Measurements from ENCODE around the gene PRELID1. TPM values are rescaled to one million over a fixed set of nuclear protein-coding genes. Genes with fewer than 3 reads are reported as not detected.

PRELID1 gene
- total RNA-seq, 2 donors from 2014 or later = 63.3 to 91.8 TPM

GRCh38 chr5:177354711-177355110, 51.1 kb downstream of the PRELID1 start:
- no peaks in the 10 kb centered on the region for H3K9me3 ChIP-seq
- TF ChIP-seq CTCF (IDR thresholded peaks at IDR 0.05) (no peak), POLR2A (IDR thresholded peaks at IDR 0.05) (no peak)
- DNase-seq (no peak), ATAC-seq (no peak)
- H3K4me3 ChIP-seq = no peak overlapping the region
- H3K27me3 ChIP-seq = no peaks in the 10 kb centered on the region
- WGBS, 2 donors = 65 to 86% methylated on average over 3 of the region's 3 CpGs
- peaks cover 17% of the 10 kb centered on the region for H3K4me1 ChIP-seq
- H3K27ac ChIP-seq = no peak overlapping the region
- intact Hi-C loops (cut with DNase I) = loop anchor here (5.0 kb wide), 1 partner anchor 32 kb away; no protein-coding TSS in a partner anchor
- H3K36me3 ChIP-seq (replicated peaks in 1 of 2; ENCODE audit: insufficient read depth in 1 of 2, low read depth in 2 of 2) = no peaks in the 10 kb centered on the region

- DNase-seq (no peak), ATAC-seq (no peak)
- Histone ChIP-seq H3K4me3 (no peak overlapping the region), H3K27ac (no peak overlapping the region), H3K27me3 (no peaks in the 10 kb centered on the region), H3K4me1 (peaks cover 11% of the 10 kb centered on the region), H3K9me3 (no peaks in the 10 kb centered on the region), H3K36me3 (replicated peaks in 1 of 2; ENCODE audit: insufficient read depth in 1 of 2, low read depth in 2 of 2) (no peaks in the 10 kb centered on the region)
- WGBS, 2 donors = 94 to 95% methylated on average over 1 of the region's 1 CpG
- TF ChIP-seq POLR2A (IDR thresholded peaks at IDR 0.05) = no peak
- no peak for TF ChIP-seq CTCF (IDR thresholded peaks at IDR 0.05)
- intact Hi-C loops (cut with DNase I) = loop anchor here (5.0 kb wide), 1 partner anchor 33 kb away; no protein-coding TSS in a partner anchor
Measured at GRCh38 chr5:177355162-177355867, 51.7 kb downstream of the PRELID1 start.

- Histone ChIP-seq H3K27ac (no peak overlapping the region), H3K36me3 (replicated peaks in 1 of 2; ENCODE audit: insufficient read depth in 1 of 2, low read depth in 2 of 2) (no peaks in the 10 kb centered on the region), H3K4me3 (no peak overlapping the region), H3K4me1 (peaks cover 5% of the 10 kb centered on the region), H3K9me3 (no peaks in the 10 kb centered on the region), H3K27me3 (no peaks in the 10 kb centered on the region)
- TF ChIP-seq POLR2A (IDR thresholded peaks at IDR 0.05) (no peak), CTCF (IDR thresholded peaks at IDR 0.05) (no peak)
- ATAC-seq (no peak), DNase-seq (no peak)
- intact Hi-C loops (cut with DNase I) = loop anchor here (5.0 kb wide), 1 partner anchor 34 kb away; no protein-coding TSS in a partner anchor
- WGBS, 2 donors = 10 to 26% methylated on average over 1 of the region's 1 CpG
Measured at GRCh38 chr5:177355868-177356168, 52.2 kb downstream of the PRELID1 start.

Other genes starting within 250 kb of the PRELID1 start
- 10 to 100 TPM; 33.7 to 63.9 TPM for gene FGFR4, start 216.9 kb upstream of the PRELID1 start, total RNA-seq
- 10 to 100 TPM; 29.8 to 32.0 TPM for gene NSD1, start 170.0 kb upstream of the PRELID1 start, total RNA-seq
- gene RAB24, start 80 bp upstream of the PRELID1 start, total RNA-seq = 10 to 100 TPM; 79.1 to 92.0 TPM
- gene MXD3, start 8.1 kb downstream of the PRELID1 start, total RNA-seq = 10 to 100 TPM; 13.2 to 21.4 TPM
- gene LMAN2, start 47.9 kb downstream of the PRELID1 start, total RNA-seq = 100 to 1,000 TPM; 218 to 227 TPM
- gene RGS14, start 54.1 kb downstream of the PRELID1 start, total RNA-seq = 10 to 100 TPM; 15.0 to 39.2 TPM
- gene SLC34A1, start 80.6 kb downstream of the PRELID1 start, total RNA-seq = not detected
- gene PFN3, start 96.9 kb downstream of the PRELID1 start, total RNA-seq = not detected
- gene F12, start 105.8 kb downstream of the PRELID1 start, total RNA-seq = 1 to 10 TPM in 1 of 2 donors, under 1 TPM in 1; 0.33 to 4.4 TPM
- 10 to 100 TPM; 13.7 to 20.8 TPM for gene GRK6, start 122.9 kb downstream of the PRELID1 start, total RNA-seq
- 1 to 10 TPM in 1 of 2 donors, under 1 TPM in 1; 0.78 to 1.3 TPM for gene PRR7, start 143.0 kb downstream of the PRELID1 start, total RNA-seq
- 10 to 100 TPM; 28.0 to 29.0 TPM for gene DBN1, start 169.8 kb downstream of the PRELID1 start, total RNA-seq
- gene PDLIM7, start 193.8 kb downstream of the PRELID1 start, total RNA-seq = 10 to 100 TPM in 1 of 2 donors, 1 to 10 TPM in 1; 7.3 to 15.8 TPM
- gene DOK3, start 206.0 kb downstream of the PRELID1 start, total RNA-seq = 1 to 10 TPM; 3.3 to 5.4 TPM
- gene DDX41, start 213.2 kb downstream of the PRELID1 start, total RNA-seq = 100 to 1,000 TPM in 1 of 2 donors, 10 to 100 TPM in 1; 86.1 to 115 TPM